ENCODE measurements around the gene GOLGA8N. TPM values are rescaled to one million over a fixed set of nuclear protein-coding genes. Genes with fewer than 3 reads are reported as not detected.
"Not testable (repeated sequence)": the region's sequence is repeated elsewhere in the genome, so short reads cannot be mapped to it uniquely, and the experiment has no call there.

Gene GOLGA8N
- 6.2 and 7.7 TPM in 2 replicates for total RNA-seq

- not testable (repeated sequence) for H3K36me3 Mint-ChIP-seq (ENCODE audit: low read depth); H3K27ac Mint-ChIP-seq; H3K9me3 Mint-ChIP-seq
Observed at GRCh38 chr15:32593151-32593550, at the start of gene GOLGA8N. GOLGA8N (plus strand) TSS chr15:32593456.

DNA sequence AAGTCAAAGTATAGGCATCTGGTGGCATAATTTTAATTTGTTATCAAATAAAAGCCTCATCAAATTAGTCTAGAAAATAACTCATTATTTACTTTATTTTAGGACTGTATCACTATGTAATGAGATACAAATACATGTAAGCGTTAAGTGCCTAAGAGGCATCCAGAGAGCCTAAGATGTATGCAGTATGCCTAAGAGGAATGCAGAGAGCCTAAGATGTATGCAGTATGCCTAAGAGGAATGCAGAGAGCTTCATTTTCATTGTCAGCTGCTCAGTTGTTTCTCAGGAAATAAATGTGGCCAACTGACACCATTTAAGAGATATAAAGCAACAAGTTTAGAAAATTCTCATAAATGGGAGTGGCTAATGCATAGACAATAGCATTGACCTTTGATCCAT lies 49.8 kb upstream of the GOLGA8N start:
- H3K9me3 Mint-ChIP-seq; H3K27ac Mint-ChIP-seq; H3K4me3 Mint-ChIP-seq; H3K27me3 Mint-ChIP-seq (ENCODE audit: insufficient read depth); DNase-seq (ENCODE audit: low spot score); H3K36me3 Mint-ChIP-seq (ENCODE audit: low read depth); intact Hi-C loops (cut with micrococcal nuclease); H3K4me1 Mint-ChIP-seq (ENCODE audit: low read depth): not testable (repeated sequence)

More at GRCh38 chr15:32593151-32593550, at the start of gene GOLGA8N:
- DNase-seq (ENCODE audit: low spot score); H3K4me1 Mint-ChIP-seq (ENCODE audit: low read depth); H3K4me3 Mint-ChIP-seq; H3K27me3 Mint-ChIP-seq (ENCODE audit: insufficient read depth); intact Hi-C loops (cut with micrococcal nuclease): not testable (repeated sequence)

DNA sequence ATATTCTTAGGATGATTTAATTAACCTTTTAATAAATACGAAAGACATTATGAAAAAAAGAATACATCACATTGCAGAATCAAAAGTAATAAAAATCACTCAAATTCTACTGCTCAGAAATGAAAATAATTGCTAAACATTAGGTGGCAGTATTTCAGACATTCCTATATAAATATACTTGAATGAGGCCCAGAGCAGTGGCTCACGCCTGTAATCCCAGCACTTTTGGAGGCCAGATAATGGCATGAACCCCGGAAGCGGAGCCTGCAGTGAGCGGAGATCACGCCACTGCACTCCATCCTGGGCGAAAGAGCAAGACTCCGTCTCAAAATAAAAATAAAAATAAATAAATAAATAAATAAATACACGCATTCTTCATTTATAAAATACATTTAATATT lies 48.1 kb upstream of the GOLGA8N start:
- intact Hi-C loops (cut with micrococcal nuclease); H3K27me3 Mint-ChIP-seq (ENCODE audit: insufficient read depth); DNase-seq (ENCODE audit: low spot score); H3K4me3 Mint-ChIP-seq; H3K27ac Mint-ChIP-seq; H3K36me3 Mint-ChIP-seq (ENCODE audit: low read depth); H3K4me1 Mint-ChIP-seq (ENCODE audit: low read depth); H3K9me3 Mint-ChIP-seq: not testable (repeated sequence)

DNA sequence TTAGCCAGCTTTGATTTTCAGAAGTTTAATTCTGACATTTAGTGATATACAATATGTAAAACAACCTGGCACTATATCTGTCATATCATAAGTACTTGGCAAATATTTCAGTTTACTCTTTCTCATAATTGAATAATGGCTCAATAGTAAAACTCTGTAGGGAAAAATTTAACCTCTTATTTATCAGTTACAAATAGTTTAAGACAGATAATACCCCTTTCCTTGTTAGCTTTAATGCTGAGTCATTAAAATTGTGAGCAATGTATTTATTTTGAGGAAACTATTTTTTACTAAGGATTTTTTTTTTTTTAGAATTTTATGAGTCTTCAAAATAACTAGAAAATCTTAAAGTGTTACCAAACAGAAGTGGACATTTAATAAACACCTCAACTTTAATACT lies 38.7 kb upstream of the GOLGA8N start:
- intact Hi-C loops (cut with micrococcal nuclease) = not testable (repeated sequence)

DNA sequence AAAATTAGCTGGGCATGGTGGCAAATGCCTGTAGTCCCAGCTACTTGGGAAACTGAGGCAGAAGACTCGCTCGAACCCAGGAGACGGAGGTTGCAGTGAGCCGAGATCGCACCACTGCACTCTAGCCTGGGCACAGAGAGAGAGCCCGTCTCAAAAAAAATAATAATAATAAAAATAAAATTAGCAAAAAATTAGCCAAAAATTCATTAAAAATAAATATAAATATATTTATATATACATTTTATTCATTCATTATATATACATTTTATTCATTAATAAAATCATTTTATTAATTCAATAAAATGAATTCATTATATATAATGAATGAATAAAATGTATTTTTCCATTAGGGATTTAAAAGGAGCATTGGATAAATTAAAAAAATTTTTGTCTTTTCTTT lies 31.1 kb upstream of the GOLGA8N start:
- H3K4me1 Mint-ChIP-seq (ENCODE audit: low read depth); H3K27ac Mint-ChIP-seq; H3K36me3 Mint-ChIP-seq (ENCODE audit: low read depth): not testable (repeated sequence)

More for the DNA sequence above, 38.7 kb upstream of the GOLGA8N start:
- not testable (repeated sequence) for H3K4me1 Mint-ChIP-seq (ENCODE audit: low read depth); H3K36me3 Mint-ChIP-seq (ENCODE audit: low read depth); H3K4me3 Mint-ChIP-seq; DNase-seq (ENCODE audit: low spot score); H3K27ac Mint-ChIP-seq; H3K9me3 Mint-ChIP-seq; H3K27me3 Mint-ChIP-seq (ENCODE audit: insufficient read depth)

DNA sequence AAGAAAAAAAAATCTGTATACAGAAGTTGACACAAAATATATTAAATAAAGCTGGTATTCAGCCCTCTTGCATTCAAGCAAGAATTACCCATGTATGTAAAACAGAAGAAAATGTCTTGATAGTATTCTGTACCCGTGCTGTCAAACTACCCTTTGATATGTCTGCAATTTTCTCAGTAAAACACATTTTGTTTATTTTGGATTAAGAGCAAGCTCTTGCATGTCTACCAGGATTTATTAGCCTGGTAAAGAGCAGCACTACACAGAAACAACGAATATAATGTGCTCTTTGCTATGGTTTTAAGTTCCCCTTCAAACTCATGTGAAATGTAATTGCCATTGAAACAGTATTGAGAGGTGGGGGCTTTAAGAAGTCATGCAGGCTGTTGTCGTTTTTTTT lies 24.3 kb upstream of the GOLGA8N start:
- H3K4me3 Mint-ChIP-seq; intact Hi-C loops (cut with micrococcal nuclease); H3K36me3 Mint-ChIP-seq (ENCODE audit: low read depth); H3K4me1 Mint-ChIP-seq (ENCODE audit: low read depth); H3K27me3 Mint-ChIP-seq (ENCODE audit: insufficient read depth); H3K9me3 Mint-ChIP-seq; H3K27ac Mint-ChIP-seq; DNase-seq (ENCODE audit: low spot score): not testable (repeated sequence)

More for the DNA sequence above, 31.1 kb upstream of the GOLGA8N start:
- H3K27me3 Mint-ChIP-seq (ENCODE audit: insufficient read depth); intact Hi-C loops (cut with micrococcal nuclease); DNase-seq (ENCODE audit: low spot score); H3K4me3 Mint-ChIP-seq; H3K9me3 Mint-ChIP-seq: not testable (repeated sequence)

DNA sequence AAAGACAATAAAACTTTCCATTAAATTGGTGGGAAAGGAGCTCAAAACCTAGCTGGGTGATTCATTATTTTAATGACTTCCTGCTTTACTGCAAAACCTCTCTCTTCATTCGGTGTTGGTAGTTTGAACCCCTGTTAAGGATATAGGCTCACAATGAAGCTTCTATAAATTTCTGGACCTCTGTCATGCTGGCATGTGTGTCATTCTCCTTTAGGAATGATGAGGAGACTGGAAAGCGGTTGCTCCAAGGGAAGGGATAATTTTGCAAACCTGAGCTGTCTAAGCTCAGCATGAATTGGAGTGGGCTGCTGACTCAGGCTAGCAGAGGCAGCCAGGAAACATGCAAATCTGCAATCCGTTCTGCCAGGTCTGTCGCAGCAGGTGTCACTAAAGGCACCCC lies 14.8 kb upstream of the GOLGA8N start:
- peak; percentile 6 for DNase-seq (ENCODE audit: low spot score)
- H3K27ac Mint-ChIP-seq = peak overlapping the region; percentile 74
- H3K36me3 Mint-ChIP-seq (ENCODE audit: low read depth); H3K9me3 Mint-ChIP-seq; intact Hi-C loops (cut with micrococcal nuclease); H3K4me1 Mint-ChIP-seq (ENCODE audit: low read depth); H3K27me3 Mint-ChIP-seq (ENCODE audit: insufficient read depth): not testable (repeated sequence)
- H3K4me3 Mint-ChIP-seq = peak overlapping the region; percentile 51

DNA sequence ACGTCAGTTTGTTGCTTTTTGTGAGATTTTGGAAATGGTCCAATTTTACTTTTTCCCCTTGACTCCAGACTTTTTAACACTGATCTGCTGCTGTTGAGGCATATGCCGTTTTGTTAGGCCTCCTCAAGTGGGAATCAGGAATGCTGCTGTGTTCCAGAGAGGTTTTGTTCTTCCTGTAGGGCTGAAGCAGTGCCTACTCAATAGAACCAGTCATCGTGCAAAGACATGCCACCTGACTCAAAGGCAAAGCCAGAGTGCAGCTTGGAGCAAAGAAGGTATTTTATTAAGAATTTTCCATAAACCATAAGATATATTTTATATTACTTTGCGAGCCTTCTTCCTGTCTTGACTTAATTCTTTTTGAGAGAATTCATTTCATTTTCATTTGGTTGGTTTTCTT lies 7.4 kb upstream of the GOLGA8N start:
- H3K9me3 Mint-ChIP-seq; H3K36me3 Mint-ChIP-seq (ENCODE audit: low read depth); intact Hi-C loops (cut with micrococcal nuclease); H3K4me1 Mint-ChIP-seq (ENCODE audit: low read depth); H3K27ac Mint-ChIP-seq; DNase-seq (ENCODE audit: low spot score); H3K4me3 Mint-ChIP-seq; H3K27me3 Mint-ChIP-seq (ENCODE audit: insufficient read depth): not testable (repeated sequence)

GRCh38 chr15:32609518-32609917 lies 16.3 kb downstream of the GOLGA8N start:
- H3K27me3 Mint-ChIP-seq (ENCODE audit: insufficient read depth); H3K4me3 Mint-ChIP-seq; H3K27ac Mint-ChIP-seq; H3K4me1 Mint-ChIP-seq (ENCODE audit: low read depth); H3K9me3 Mint-ChIP-seq; intact Hi-C loops (cut with micrococcal nuclease); H3K36me3 Mint-ChIP-seq (ENCODE audit: low read depth); DNase-seq (ENCODE audit: low spot score): not testable (repeated sequence)

DNA sequence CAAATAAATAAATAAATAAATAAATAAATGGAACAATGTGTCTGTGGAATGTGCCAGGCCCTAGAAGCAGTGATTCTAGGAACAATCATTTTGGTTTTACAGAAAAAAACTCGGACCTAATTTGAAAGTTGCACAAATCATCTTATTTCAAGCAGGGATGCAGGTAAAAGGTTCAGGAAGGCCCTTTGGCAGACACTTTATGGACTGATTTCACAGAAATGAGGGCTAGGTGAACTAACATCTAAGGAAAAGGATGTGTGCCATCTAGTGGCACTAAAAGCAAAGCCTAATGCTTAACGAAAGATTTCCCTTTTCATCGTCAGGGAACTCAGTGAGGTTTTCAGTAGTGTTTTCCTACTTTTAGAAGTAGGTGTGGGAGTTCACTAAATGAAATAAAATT lies 17.5 kb downstream of the GOLGA8N start:
- DNase-seq (ENCODE audit: low spot score); H3K36me3 Mint-ChIP-seq (ENCODE audit: low read depth); H3K9me3 Mint-ChIP-seq; H3K4me1 Mint-ChIP-seq (ENCODE audit: low read depth); H3K27ac Mint-ChIP-seq; H3K27me3 Mint-ChIP-seq (ENCODE audit: insufficient read depth); intact Hi-C loops (cut with micrococcal nuclease); H3K4me3 Mint-ChIP-seq: not testable (repeated sequence)

- DNase-seq (ENCODE audit: low spot score); intact Hi-C loops (cut with micrococcal nuclease): not testable (repeated sequence)
Observed at GRCh38 chr15:32614712-32615050, 21.4 kb downstream of the GOLGA8N start.

DNA sequence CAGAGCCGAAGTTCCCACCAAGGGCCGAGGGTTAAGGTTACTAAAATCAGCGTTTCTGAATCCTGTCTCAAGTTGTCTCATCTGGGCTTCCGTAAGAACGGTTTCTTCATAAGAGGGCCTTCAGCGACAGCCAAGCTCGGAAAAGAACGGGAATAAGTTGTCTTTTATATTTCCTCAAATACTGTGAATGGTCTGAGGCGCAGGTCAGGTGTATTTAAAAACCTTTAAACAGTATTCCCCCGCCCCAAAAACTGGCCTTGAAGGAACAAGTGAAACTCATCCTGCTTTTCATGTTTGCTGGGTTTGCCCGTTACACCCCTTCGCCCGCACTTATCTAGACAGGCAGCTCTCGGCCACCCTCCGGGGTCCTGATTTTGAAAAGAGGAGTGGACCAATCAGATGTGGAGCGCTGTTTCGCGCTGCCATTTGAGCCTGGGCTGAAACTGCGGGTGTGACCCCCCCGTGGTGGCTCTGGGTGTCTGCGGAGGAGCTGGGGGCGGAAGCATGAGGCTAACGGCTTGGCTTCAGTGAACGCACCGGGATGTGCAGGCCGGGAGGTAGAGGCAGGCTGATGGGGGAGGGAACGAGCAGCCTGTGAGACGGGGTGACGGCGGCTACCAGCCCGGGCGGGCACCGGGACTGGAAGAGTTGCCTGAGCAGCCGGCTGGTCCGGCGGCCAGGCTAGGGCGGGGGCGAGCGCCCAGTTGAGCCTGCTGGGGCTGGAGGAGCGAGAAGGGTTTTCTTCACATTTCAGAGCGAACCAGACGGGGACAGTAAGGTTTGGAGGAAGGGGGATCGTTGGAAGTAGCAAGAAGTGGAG lies 22.0 kb downstream of the GOLGA8N start, which contains the start of gene ARHGAP11A:
Gene ARHGAP11A (plus strand): TSS at position 454 of the 820 bp plus-strand sequence. CDS start 708 bp downstream, outside the sequence.
- peak; percentile 81 for DNase-seq (ENCODE audit: low spot score)
- H3K36me3 Mint-ChIP-seq (ENCODE audit: low read depth) = peaks cover 11% of the 10 kb centered on the region
- H3K27me3 Mint-ChIP-seq (ENCODE audit: insufficient read depth); intact Hi-C loops (cut with micrococcal nuclease); H3K9me3 Mint-ChIP-seq: not testable (repeated sequence)
- H3K4me3 Mint-ChIP-seq = peak within 1 kb of the TSS; percentile 98
- peak within 1 kb of the TSS; percentile 96 for H3K27ac Mint-ChIP-seq
- peaks cover 25% of the 10 kb centered on the region for H3K4me1 Mint-ChIP-seq (ENCODE audit: low read depth)

More at GRCh38 chr15:32614712-32615050, 21.4 kb downstream of the GOLGA8N start:
- H3K27me3 Mint-ChIP-seq (ENCODE audit: insufficient read depth); H3K9me3 Mint-ChIP-seq: not testable (repeated sequence)
- peak overlapping the region; percentile 96 for H3K27ac Mint-ChIP-seq
- peak overlapping the region; percentile 98 for H3K4me3 Mint-ChIP-seq
- H3K4me1 Mint-ChIP-seq (ENCODE audit: low read depth) = peaks cover 25% of the 10 kb centered on the region
- H3K36me3 Mint-ChIP-seq (ENCODE audit: low read depth) = peaks cover 11% of the 10 kb centered on the region

DNA sequence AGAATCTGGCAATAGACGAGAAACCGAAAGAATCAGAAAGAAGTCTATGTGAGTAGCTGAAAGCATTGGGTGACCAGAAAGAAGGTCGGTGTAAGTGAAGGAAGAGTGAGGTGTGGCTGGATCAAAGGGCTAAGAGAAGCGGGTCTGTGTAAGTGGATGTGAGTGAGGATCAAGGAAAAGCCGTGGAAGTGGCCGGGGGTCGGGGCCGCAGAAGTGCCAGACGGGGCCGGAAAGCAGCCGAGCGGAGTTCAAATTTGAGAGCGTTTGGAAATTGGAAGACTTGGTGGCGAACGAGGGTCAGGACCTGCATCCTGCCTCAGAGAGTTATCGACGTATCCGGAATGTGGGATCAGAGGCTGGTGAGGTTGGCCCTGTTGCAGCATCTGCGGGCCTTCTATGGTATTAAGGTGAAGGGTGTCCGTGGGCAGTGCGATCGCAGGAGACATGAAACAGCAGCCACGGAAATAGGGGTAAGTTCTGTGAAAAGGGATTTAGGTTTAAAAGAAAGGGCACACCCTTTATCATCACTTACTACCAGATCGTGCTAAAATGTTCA lies 22.7 kb downstream of the GOLGA8N start:
- H3K27me3 Mint-ChIP-seq (ENCODE audit: insufficient read depth); H3K9me3 Mint-ChIP-seq; intact Hi-C loops (cut with micrococcal nuclease); DNase-seq (ENCODE audit: low spot score): not testable (repeated sequence)
- Mint-ChIP-seq H3K4me1 (ENCODE audit: low read depth) (peaks cover 25% of the 10 kb centered on the region), H3K36me3 (ENCODE audit: low read depth) (peaks cover 11% of the 10 kb centered on the region), H3K27ac (peak overlapping the region; percentile 96), H3K4me3 (peak overlapping the region; percentile 98)

All from activated T-helper 1 cell treated with anti-CD3 and anti-CD28 coated beads, Interleukin-12 subunit alpha, Interleukin-12 subunit beta, Interleukin-2, Interleukin-4 antibody, amounts not matched to agents 30 ng/mL and 10 ng/mL and 1 ng/mL, durations not matched to agents 14 hours and 24 hours and 36 hours (primary cell).